Vagina (tissue), 2 donors: ENCODE results near the gene POU2F1.

Source experiments
- POLR2A ChIP-seq, 2 donors: fragments of 450-650 bp; IDR thresholded peaks; one replicate each; pipeline ENCODE4 v1.6.1; 2017; ENCODE audit warnings: antibody characterized with exemption in 2 of 2, mild to moderate bottlenecking in 2 of 2, moderate library complexity in 2 of 2
- POLR2AphosphoS5 ChIP-seq, 2 donors: sonication (generic); formaldehyde crosslinking; IDR thresholded peaks; one replicate each; pipeline ENCODE4 v1.9.0; 2017; ENCODE audit warnings: antibody characterized with exemption in 2 of 2, mild to moderate bottlenecking in 2 of 2, low read depth in 1 of 2; ENCODE audit not compliant: insufficient read depth in 1 of 2
- TF ChIP-seq, protein P1 (sequence below), 3 experiments: fragments of 450-650 bp in 2 of 3; fragments of 200-600 bp in 1 of 3; sonication (generic) in 1 of 3; IDR thresholded peaks; one replicate each; pipeline ENCODE4 v1.5.1; 2017 to 2019; ENCODE audit warnings: antibody characterized with exemption in 3 of 3, mild to moderate bottlenecking in 2 of 3, moderate library complexity in 2 of 3

DNA sequence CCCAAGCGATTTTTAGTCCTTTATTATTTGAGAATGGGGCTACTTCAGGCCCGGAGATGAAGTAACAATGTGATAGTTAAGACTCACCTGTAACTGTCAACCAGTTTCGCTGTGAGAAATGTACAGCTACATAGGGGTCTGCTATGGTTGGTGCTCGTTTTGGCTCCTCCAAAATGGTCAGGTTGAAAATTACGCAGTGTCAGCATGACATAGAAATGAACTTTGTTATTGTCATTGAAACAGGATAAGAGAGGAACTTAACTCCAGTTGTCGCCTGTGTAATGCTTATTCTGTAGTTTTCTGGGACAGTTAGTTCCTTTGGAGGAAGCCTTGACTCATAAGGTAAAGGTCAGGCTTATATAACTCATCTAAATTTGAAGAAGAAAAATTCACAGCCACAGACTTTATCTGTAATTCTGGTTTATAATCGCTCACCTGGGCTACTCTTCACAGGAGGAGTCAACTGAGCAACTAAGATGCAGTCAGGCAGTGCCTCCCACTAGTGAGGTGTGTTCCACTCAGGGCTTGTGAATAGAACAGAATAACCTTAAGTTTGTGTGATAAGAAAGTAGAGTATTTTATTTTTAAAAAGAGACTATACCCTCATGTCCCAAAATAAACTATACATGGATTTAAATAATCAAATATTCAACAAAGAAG is 166.7 kb downstream of the POU2F1 start:
- TF ChIP-seq POLR2AphosphoS5 (IDR thresholded peaks at IDR 0.05; ENCODE audit: insufficient read depth in 1 of 2, low read depth in 1 of 2) (no peak), POLR2A (IDR thresholded peaks at IDR 0.05) (no peak)
- TF ChIP-seq, protein P1, sequence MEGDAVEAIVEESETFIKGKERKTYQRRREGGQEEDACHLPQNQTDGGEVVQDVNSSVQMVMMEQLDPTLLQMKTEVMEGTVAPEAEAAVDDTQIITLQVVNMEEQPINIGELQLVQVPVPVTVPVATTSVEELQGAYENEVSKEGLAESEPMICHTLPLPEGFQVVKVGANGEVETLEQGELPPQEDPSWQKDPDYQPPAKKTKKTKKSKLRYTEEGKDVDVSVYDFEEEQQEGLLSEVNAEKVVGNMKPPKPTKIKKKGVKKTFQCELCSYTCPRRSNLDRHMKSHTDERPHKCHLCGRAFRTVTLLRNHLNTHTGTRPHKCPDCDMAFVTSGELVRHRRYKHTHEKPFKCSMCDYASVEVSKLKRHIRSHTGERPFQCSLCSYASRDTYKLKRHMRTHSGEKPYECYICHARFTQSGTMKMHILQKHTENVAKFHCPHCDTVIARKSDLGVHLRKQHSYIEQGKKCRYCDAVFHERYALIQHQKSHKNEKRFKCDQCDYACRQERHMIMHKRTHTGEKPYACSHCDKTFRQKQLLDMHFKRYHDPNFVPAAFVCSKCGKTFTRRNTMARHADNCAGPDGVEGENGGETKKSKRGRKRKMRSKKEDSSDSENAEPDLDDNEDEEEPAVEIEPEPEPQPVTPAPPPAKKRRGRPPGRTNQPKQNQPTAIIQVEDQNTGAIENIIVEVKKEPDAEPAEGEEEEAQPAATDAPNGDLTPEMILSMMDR (IDR thresholded peaks at IDR 0.05), result no peak
